ENCODE data around the gene PDCL2.

Gene PDCL2

DNA sequence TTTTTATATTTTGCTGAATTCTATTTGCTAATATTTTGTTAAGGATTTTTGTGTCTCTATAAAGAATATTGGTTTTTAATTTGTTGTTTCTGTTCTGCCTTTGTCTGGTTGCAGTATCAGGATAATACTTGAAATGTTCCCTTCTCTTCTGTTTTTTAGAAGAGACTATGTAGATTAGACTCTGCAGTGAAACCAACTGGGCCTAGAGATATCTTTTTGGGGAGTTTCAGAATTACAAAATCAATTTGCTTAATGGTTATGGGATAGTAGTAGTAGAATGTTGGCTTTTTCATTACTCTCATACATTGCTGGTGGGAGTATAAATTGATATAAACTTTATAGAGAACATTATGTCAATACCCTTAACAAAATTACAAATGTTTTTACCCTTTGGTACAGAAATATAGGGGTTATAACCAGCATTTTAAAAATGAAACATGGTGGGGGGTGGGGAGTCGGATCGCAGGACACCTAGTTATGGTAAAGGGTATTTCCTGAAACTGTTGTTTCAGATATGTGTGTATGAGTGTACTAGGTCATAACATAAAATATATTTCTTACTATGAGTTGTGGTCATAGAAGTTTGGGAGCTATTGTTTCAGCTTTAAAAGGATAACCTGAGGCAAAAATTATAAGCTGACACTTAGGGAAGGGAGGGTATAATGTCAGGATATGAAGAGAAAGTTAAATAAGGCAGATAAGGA, 74.4 kb downstream of the PDCL2 start:
- Histone ChIP-seq H3K27ac (ENCODE audit: insufficient read depth, low read depth, low read length, poor library complexity, severe bottlenecking) (no peak overlapping the region), H3K4me1 (ENCODE audit: control insufficient read depth, insufficient read depth, low read length) (no peaks in the 10 kb centered on the region)

DNA sequence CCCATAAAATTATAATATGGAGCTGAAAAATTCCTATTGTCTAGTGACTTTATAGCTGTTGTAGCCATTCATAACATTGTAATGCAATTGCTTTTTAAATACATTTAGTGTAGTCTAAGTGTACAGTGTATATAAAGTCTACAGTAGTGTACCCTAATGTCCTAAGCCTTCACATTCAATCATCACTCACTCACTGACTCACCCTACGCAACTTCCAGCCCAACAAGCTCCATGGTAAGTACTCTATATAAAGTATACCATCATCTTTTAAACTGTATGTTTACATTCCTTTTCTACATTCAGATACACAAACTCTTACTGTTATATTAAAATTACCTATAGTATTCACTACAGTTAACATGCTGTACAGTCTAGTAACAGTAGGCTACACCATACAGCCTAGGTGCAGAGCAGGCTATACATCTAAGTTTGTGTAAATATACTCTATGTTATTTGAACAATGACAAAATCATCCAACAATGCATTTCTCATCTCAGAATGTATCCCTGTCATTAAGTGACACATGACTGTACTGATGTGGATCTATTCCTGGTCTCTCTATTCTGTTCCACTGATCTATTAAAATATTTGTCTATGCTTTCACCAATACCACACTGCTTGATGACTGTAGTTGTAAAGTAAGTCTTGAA, 79.0 kb downstream of the PDCL2 start:
- Histone ChIP-seq H3K4me3 (ENCODE audit: insufficient read depth, low read depth, low read length) (no peak overlapping the region), H3K27me3 (ENCODE audit: control insufficient read depth, insufficient read depth, low read length, poor library complexity, severe bottlenecking) (no peaks in the 10 kb centered on the region), H3K36me3 (ENCODE audit: control insufficient read depth, insufficient read depth, low read length) (no peaks in the 10 kb centered on the region), H3K9me3 (ENCODE audit: control insufficient read depth, low read length) (no peaks in the 10 kb centered on the region), H3K27ac (ENCODE audit: insufficient read depth, low read depth, low read length, poor library complexity, severe bottlenecking) (no peak overlapping the region), H3K4me1 (ENCODE audit: control insufficient read depth, insufficient read depth, low read length) (no peaks in the 10 kb centered on the region)
- WGBS, 2 experiments: 100% methylated on average over 1 of the region's 1 CpG

More for the DNA sequence above, 74.4 kb downstream of the PDCL2 start:
- H3K27me3 ChIP-seq (ENCODE audit: control insufficient read depth, insufficient read depth, low read length, poor library complexity, severe bottlenecking): no peaks in the 10 kb centered on the region
- WGBS, 2 experiments: 94 to 100% methylated on average over 2 of the region's 2 CpGs
- H3K36me3 ChIP-seq (ENCODE audit: control insufficient read depth, insufficient read depth, low read length): no peaks in the 10 kb centered on the region
- H3K4me3 ChIP-seq (ENCODE audit: insufficient read depth, low read depth, low read length): no peak overlapping the region
- no peaks in the 10 kb centered on the region for H3K9me3 ChIP-seq (ENCODE audit: control insufficient read depth, low read length)

DNA sequence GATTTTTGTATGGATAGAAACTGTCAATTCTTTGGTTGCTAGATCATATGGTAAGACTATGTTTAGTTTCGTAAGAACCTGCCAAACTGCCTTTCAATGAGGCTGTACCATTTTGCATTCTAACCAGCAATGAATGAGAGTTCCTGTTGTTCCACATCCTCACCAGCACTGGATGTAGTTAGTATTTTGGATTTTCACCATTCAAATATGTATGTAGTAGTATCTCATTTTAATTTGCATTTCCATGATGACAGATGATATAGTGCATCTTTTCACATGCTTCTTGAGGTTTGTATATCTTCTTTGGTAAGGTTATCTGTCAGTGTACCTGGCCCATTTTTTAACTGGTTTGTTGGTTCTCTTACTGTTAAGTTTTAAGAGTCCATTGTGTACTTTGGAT, 80.0 kb downstream of the PDCL2 start:
- no peak overlapping the region for H3K27ac ChIP-seq (ENCODE audit: insufficient read depth, low read depth, low read length, poor library complexity, severe bottlenecking)
- no peaks in the 10 kb centered on the region for H3K4me1 ChIP-seq (ENCODE audit: control insufficient read depth, insufficient read depth, low read length)
- H3K4me3 ChIP-seq (ENCODE audit: insufficient read depth, low read depth, low read length): no peak overlapping the region
- H3K27me3 ChIP-seq (ENCODE audit: control insufficient read depth, insufficient read depth, low read length, poor library complexity, severe bottlenecking): no peaks in the 10 kb centered on the region
- no peaks in the 10 kb centered on the region for H3K36me3 ChIP-seq (ENCODE audit: control insufficient read depth, insufficient read depth, low read length)
- WGBS, 2 experiments: 97% methylated on average over 1 of the region's 1 CpG; no CpG with 5 or more reads in 1 of the 2 experiments
- H3K9me3 ChIP-seq (ENCODE audit: control insufficient read depth, low read length): no peaks in the 10 kb centered on the region

DNA sequence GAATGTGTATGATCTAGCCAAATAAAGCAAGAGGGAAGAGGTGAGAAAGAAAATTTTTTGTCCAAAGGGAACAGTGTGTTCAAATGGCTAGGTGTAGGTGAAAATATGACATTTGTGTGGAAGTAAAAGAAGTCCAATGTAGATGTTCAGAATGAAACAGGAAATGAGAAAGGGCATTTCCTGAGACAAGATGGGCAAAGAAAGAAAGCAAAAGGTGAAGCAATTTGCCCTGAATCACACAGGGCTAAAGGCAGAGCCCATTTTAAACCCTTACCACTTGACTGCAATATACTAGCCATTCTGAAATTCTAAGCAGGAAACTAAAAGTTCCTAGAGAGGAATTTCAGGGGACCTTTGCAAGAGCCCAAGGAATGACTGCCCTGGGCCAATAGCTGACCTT, 81.4 kb downstream of the PDCL2 start:
- Histone ChIP-seq H3K27ac (ENCODE audit: insufficient read depth, low read depth, low read length, poor library complexity, severe bottlenecking) (no peak overlapping the region), H3K27me3 (ENCODE audit: control insufficient read depth, insufficient read depth, low read length, poor library complexity, severe bottlenecking) (no peaks in the 10 kb centered on the region), H3K9me3 (ENCODE audit: control insufficient read depth, low read length) (no peaks in the 10 kb centered on the region), H3K4me3 (ENCODE audit: insufficient read depth, low read depth, low read length) (no peak overlapping the region), H3K4me1 (ENCODE audit: control insufficient read depth, insufficient read depth, low read length) (no peaks in the 10 kb centered on the region), H3K36me3 (ENCODE audit: control insufficient read depth, insufficient read depth, low read length) (no peaks in the 10 kb centered on the region)

DNA sequence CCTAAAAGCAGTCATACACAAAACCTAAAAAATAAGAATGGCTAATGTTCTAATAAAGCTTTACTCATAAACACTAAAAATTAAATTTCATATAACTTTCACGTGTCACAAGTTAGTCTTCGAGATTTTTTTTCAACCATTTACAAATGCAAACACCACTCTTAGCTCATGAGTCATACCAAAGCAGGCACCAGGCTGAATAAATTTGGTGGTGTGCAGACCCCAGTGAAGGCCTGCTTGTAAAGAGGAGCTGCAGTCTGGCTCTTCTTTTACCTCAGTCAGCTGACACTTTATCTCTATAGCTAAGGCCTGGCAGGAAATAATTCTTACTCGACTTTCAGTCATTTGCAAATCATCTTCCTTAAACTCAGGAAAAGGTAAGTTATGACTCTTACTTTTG, 82.8 kb downstream of the PDCL2 start:
- H3K27ac ChIP-seq (ENCODE audit: insufficient read depth, low read depth, low read length, poor library complexity, severe bottlenecking): no peak overlapping the region
- 83 to 89% methylated on average over 3 of the region's 3 CpGs for WGBS, 2 experiments
- no peaks in the 10 kb centered on the region for H3K27me3 ChIP-seq (ENCODE audit: control insufficient read depth, insufficient read depth, low read length, poor library complexity, severe bottlenecking)
- no peaks in the 10 kb centered on the region for H3K36me3 ChIP-seq (ENCODE audit: control insufficient read depth, insufficient read depth, low read length)
- no peaks in the 10 kb centered on the region for H3K9me3 ChIP-seq (ENCODE audit: control insufficient read depth, low read length)
- H3K4me3 ChIP-seq (ENCODE audit: insufficient read depth, low read depth, low read length): no peak overlapping the region
- H3K4me1 ChIP-seq (ENCODE audit: control insufficient read depth, insufficient read depth, low read length): no peaks in the 10 kb centered on the region

DNA sequence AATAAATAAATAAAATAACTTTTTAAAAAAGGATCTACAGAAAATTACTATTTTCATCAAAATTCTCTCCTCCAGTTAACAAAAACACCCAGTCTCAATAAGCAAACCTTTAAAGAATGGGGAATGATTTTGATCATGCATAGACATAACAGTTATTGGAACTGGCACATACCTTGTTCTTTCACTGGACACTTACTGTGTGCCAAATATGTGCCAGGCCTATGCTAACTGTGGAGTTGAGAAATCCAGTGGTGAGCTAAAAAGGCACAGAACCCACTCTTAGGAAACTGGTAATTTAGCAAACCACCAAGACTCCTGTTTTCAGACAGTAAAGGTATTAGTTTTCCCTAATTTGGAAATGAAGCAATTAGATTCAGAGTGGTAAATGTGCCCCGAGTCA, 84.4 kb downstream of the PDCL2 start:
- WGBS, 2 experiments: 82 to 87% methylated on average over 1 of the region's 1 CpG
- Histone ChIP-seq H3K27ac (ENCODE audit: insufficient read depth, low read depth, low read length, poor library complexity, severe bottlenecking) (no peak overlapping the region), H3K4me3 (ENCODE audit: insufficient read depth, low read depth, low read length) (no peak overlapping the region)

More for the DNA sequence above, 84.4 kb downstream of the PDCL2 start:
- Histone ChIP-seq H3K36me3 (ENCODE audit: control insufficient read depth, insufficient read depth, low read length) (no peaks in the 10 kb centered on the region), H3K27me3 (ENCODE audit: control insufficient read depth, insufficient read depth, low read length, poor library complexity, severe bottlenecking) (no peaks in the 10 kb centered on the region), H3K9me3 (ENCODE audit: control insufficient read depth, low read length) (no peaks in the 10 kb centered on the region), H3K4me1 (ENCODE audit: control insufficient read depth, insufficient read depth, low read length) (no peaks in the 10 kb centered on the region)

Data from ectodermal cell (in vitro differentiated cells).